ENCODE data around the gene PMVK. TPM values are rescaled to one million over a fixed set of nuclear protein-coding genes. Genes with fewer than 3 reads are reported as not detected.

Gene PMVK
- total RNA-seq, 1 experiment from 2014 or later: 26.8 TPM

GRCh38 chr1:154953611-154954038 is 17.1 kb upstream of the PMVK start:
- ATAC-seq (no peak), DNase-seq (ENCODE audit: low spot score) (no peak)
- ChIA-PET POLR2A (interaction anchor here (1.4 kb wide), 1 partner anchor 17 kb away, joined by 5 read pairs; the partner anchor contains the start of gene SHC1), CTCF (interaction anchor here (0.8 to 3.8 kb wide), 4 partner anchors 31 to 97 kb away, joined by 3 to 77 read pairs (median 4); partner anchors contain the start of gene ADAM15)
- H3K9me3 Mint-ChIP-seq: no peaks in the 10 kb centered on the region
- no peak for TF ChIP-seq NR1H2 (CRISPR knock-in tag; IDR thresholded peaks at IDR 0.05)
- TF ChIP-seq TP53 (CRISPR knock-in tag; IDR thresholded peaks at IDR 0.05): no peak
- TF ChIP-seq CREM (CRISPR knock-in tag; IDR thresholded peaks at IDR 0.05): no peak
- TF ChIP-seq ZNF423 (CRISPR knock-in tag; IDR thresholded peaks at IDR 0.05): no peak
- TF ChIP-seq FOXK1 (CRISPR knock-in tag; IDR thresholded peaks at IDR 0.05): no peak
- no peak for TF ChIP-seq ATF6 (CRISPR knock-in tag; IDR thresholded peaks at IDR 0.05)
- no peak for TF ChIP-seq PREB (CRISPR knock-in tag; IDR thresholded peaks at IDR 0.05; ENCODE audit: borderline replicate concordance)
- no peak for TF ChIP-seq FOXP1 (CRISPR knock-in tag; IDR thresholded peaks at IDR 0.05; ENCODE audit: borderline replicate concordance)
- no peak for TF ChIP-seq ESRRA (CRISPR knock-in tag; IDR thresholded peaks at IDR 0.05; ENCODE audit: borderline replicate concordance)
- TF ChIP-seq AFF4 (CRISPR knock-in tag; IDR thresholded peaks at IDR 0.05; ENCODE audit: borderline replicate concordance): no peak
- no peak for TF ChIP-seq ZSCAN18 (CRISPR knock-in tag; IDR thresholded peaks at IDR 0.05)
- TF ChIP-seq ELF4 (CRISPR knock-in tag; IDR thresholded peaks at IDR 0.05; ENCODE audit: low read depth): no peak
- TF ChIP-seq MXD4 (CRISPR knock-in tag; IDR thresholded peaks at IDR 0.05; ENCODE audit: borderline replicate concordance): no peak
- no peak for TF ChIP-seq RORB (CRISPR knock-in tag; IDR thresholded peaks at IDR 0.05)
- TF ChIP-seq PRRX2 (CRISPR knock-in tag; IDR thresholded peaks at IDR 0.05): no peak
- no peak for TF ChIP-seq SMAD4 (CRISPR knock-in tag; IDR thresholded peaks at IDR 0.05)
- no peak for TF ChIP-seq NFE2L1 (CRISPR knock-in tag; IDR thresholded peaks at IDR 0.05)
- TF ChIP-seq ATF2 (CRISPR knock-in tag; IDR thresholded peaks at IDR 0.05; ENCODE audit: borderline replicate concordance, low read depth): no peak
- TF ChIP-seq ZBTB43 (CRISPR knock-in tag; IDR thresholded peaks at IDR 0.05): no peak
- no peak for TF ChIP-seq ETV6 (CRISPR knock-in tag; IDR thresholded peaks at IDR 0.05)
- H3K27ac Mint-ChIP-seq: no peak overlapping the region
- H3K27me3 Mint-ChIP-seq (ENCODE audit: low read depth): no peaks in the 10 kb centered on the region
- peaks cover 48% of the 10 kb centered on the region for H3K4me1 Mint-ChIP-seq
- no peak overlapping the region for H3K4me3 Mint-ChIP-seq
- peaks cover 4% of the 10 kb centered on the region for H3K36me3 Mint-ChIP-seq
